Activated CD8-positive, alpha-beta T cell treated with anti-CD3 and anti-CD28 coated beads for 36 hours (primary cell): ENCODE measurements around the gene PIEZO2. TPM values are rescaled to one million over a fixed set of nuclear protein-coding genes. Genes with fewer than 3 reads are reported as not detected.

ENCODE experiments used
- ATAC-seq: fragments of 200-7000 bp; cut with Tn5 transposase; one replicate; pipeline ENCODE4 v1.10.0; 2021; ENCODE audit warnings: mild to moderate bottlenecking, moderate library complexity
- CTCF ChIA-PET: fragments of 350-600 bp; sonication (Branson Sonifier 250); formaldehyde crosslinking; loops from one replicate; lab custom pipeline; 2021; ENCODE audit warnings: antibody characterized with exemption; lab: Charles Lee
- POLR2A ChIA-PET: fragments of 350-600 bp; sonication (Branson Sonifier 250); formaldehyde crosslinking; loops from one replicate; lab custom pipeline; 2021; ENCODE audit warnings: antibody characterized with exemption; lab: Charles Lee
- DNase-seq: peaks from one replicate; pipeline ENCODE4 v3.0.0-alpha.2; 2020
- H3K27ac Mint-ChIP-seq: one replicate; pipeline ENCODE4 v1.8.0; 2021; ENCODE audit warnings: mild to moderate bottlenecking, mixed read lengths
- H3K27me3 Mint-ChIP-seq: one replicate; pipeline ENCODE4 v1.8.0; 2021; ENCODE audit warnings: mixed read lengths
- H3K36me3 Mint-ChIP-seq: one replicate; pipeline ENCODE4 v1.8.0; 2021; ENCODE audit warnings: low read depth, mixed read lengths
- H3K4me1 Mint-ChIP-seq: one replicate; pipeline ENCODE4 v1.8.0; 2021; ENCODE audit warnings: low read depth, mixed read lengths
- H3K4me3 Mint-ChIP-seq: one replicate; pipeline ENCODE4 v1.8.0; 2021; ENCODE audit warnings: mild to moderate bottlenecking, moderate library complexity, mixed read lengths
- H3K9me3 Mint-ChIP-seq: one replicate; pipeline ENCODE4 v1.8.0; 2021; ENCODE audit warnings: mixed read lengths
- CTCF ChIP-seq: fragments of 200-600 bp; IDR thresholded peaks from one replicate; pipeline ENCODE4 v1.8.0; 2022; ENCODE audit warnings: antibody characterized with exemption, mild to moderate bottlenecking
- intact Hi-C: fragments of 100-400 bp; cut with micrococcal nuclease; formaldehyde crosslinking; loops from one replicate; pipeline ENCODE4 v1.10.0; 2022
- total RNA-seq, 2 experiments: library from RNA; stranded (reverse); gene quantifications; one replicate each; pipeline ENCODE4 v1.2.3, GENCODE V29; 2021

Gene PIEZO2
- total RNA-seq, 2 experiments from 2014 or later, result not detected

GRCh38 chr18:10767658-10768057 lies 381.7 kb downstream of the PIEZO2 start:
- H3K36me3 Mint-ChIP-seq, result no peaks in the 10 kb centered on the region
- ATAC-seq (no peak), DNase-seq (no peak)
- intact Hi-C loops, result no loop called here
- ChIA-PET CTCF (interaction anchor here (1.7 kb wide), 1 partner anchor 19 kb away, joined by 7 read pairs; no protein-coding TSS in a partner anchor), POLR2A (no interaction called here)
- H3K4me3 Mint-ChIP-seq, result no peak overlapping the region
- no peaks in the 10 kb centered on the region for H3K4me1 Mint-ChIP-seq
- H3K27me3 Mint-ChIP-seq, result peaks cover 2% of the 10 kb centered on the region
- H3K27ac Mint-ChIP-seq, result no peak overlapping the region
- peaks cover 2% of the 10 kb centered on the region for H3K9me3 Mint-ChIP-seq
- TF ChIP-seq CTCF, result no peak

DNA sequence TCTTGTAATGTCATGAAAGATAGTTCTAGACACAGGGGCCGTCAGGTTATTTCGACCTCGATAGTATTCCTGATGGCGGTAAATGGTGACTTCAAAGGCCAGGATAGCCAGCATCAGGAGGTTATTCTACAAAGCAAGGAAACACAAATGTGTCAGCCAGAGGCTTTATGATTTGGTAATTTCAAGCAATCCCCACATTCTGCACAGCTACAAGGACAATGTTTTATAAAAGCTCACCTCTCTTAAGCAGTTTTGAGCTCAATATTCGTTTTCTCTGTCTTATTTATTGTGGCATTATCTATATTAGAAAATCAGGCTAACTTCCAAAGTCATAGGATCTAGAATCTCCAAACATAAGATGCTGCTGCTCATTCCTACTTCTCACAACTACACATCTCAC lies 388.4 kb downstream of the PIEZO2 start:
- Mint-ChIP-seq H3K4me1 (no peaks in the 10 kb centered on the region), H3K4me3 (no peak overlapping the region), H3K27ac (no peak overlapping the region), H3K9me3 (no peaks in the 10 kb centered on the region), H3K36me3 (no peaks in the 10 kb centered on the region), H3K27me3 (no peaks in the 10 kb centered on the region)
- ChIA-PET CTCF (no interaction called here), POLR2A (no interaction called here)
- TF ChIP-seq CTCF, result no peak
- DNase-seq (no peak), ATAC-seq (no peak)
- intact Hi-C loops, result no loop called here

DNA sequence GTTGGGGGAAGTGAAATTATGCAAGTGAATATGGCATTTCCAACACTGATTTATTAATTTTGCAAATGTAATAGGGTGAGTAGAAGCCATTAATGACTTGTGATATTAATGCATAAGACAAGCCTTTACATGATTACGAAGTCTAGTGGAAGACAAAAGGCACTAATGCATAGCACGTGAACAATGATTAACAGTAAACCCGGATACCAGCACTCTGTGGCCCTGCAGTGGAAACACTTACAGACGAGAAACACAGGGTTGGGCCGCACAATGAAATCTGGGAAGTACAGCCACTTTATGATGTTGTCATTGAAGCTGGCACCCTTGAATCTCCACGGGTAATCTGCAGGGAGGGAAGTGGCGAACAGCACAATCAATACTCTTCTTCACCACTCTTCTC lies 390.1 kb downstream of the PIEZO2 start:
- no peak overlapping the region for H3K27ac Mint-ChIP-seq
- H3K36me3 Mint-ChIP-seq, result no peaks in the 10 kb centered on the region
- ChIA-PET POLR2A (no interaction called here), CTCF (no interaction called here)
- H3K4me3 Mint-ChIP-seq, result no peak overlapping the region
- no peaks in the 10 kb centered on the region for H3K4me1 Mint-ChIP-seq
- H3K27me3 Mint-ChIP-seq, result no peaks in the 10 kb centered on the region
- TF ChIP-seq CTCF, result no peak
- DNase-seq (no peak), ATAC-seq (no peak)
- intact Hi-C loops, result no loop called here
- H3K9me3 Mint-ChIP-seq, result no peaks in the 10 kb centered on the region

GRCh38 chr18:10757946-10758345 lies 391.4 kb downstream of the PIEZO2 start:
- H3K9me3 Mint-ChIP-seq, result no peaks in the 10 kb centered on the region
- no peaks in the 10 kb centered on the region for H3K27me3 Mint-ChIP-seq
- no peak for DNase-seq
- H3K4me3 Mint-ChIP-seq, result no peak overlapping the region
- no peaks in the 10 kb centered on the region for H3K4me1 Mint-ChIP-seq
- ATAC-seq, result no peak
- H3K36me3 Mint-ChIP-seq, result no peaks in the 10 kb centered on the region
- no peak overlapping the region for H3K27ac Mint-ChIP-seq
- ChIA-PET CTCF (no interaction called here), POLR2A (no interaction called here)
- TF ChIP-seq CTCF, result no peak
- intact Hi-C loops, result no loop called here

DNA sequence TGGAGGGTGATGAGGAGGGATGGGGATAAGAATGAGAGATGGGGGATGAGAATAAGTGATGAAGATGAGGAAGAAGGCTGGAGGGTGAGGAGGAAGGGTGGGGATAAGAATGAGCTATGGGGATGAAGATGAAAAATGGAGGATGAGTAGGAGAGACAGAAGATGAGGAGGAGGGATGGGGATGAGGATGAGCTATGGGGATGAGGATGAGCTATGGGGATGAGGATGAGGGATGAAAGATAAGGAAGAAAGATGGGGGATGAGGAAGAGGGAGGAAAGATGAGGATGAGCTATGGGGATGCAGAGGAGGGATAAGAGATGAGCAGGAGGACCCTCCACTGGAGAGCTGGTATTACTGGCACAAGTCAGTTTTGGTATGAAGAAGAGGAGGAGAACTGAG lies 392.0 kb downstream of the PIEZO2 start:
- no peak overlapping the region for H3K27ac Mint-ChIP-seq
- POLR2A ChIA-PET, result no interaction called here
- H3K36me3 Mint-ChIP-seq, result no peaks in the 10 kb centered on the region
- ATAC-seq, result no peak
- H3K9me3 Mint-ChIP-seq, result no peaks in the 10 kb centered on the region
- no peak for TF ChIP-seq CTCF
- H3K27me3 Mint-ChIP-seq, result no peaks in the 10 kb centered on the region
- CTCF ChIA-PET, result no interaction called here
- H3K4me3 Mint-ChIP-seq, result no peak overlapping the region
- no peak for DNase-seq
- H3K4me1 Mint-ChIP-seq, result no peaks in the 10 kb centered on the region
- intact Hi-C loops, result no loop called here
